ENCODE data around the gene ITPA. TPM values are rescaled to one million over a fixed set of nuclear protein-coding genes. Genes with fewer than 3 reads are reported as not detected.

ITPA gene
- total and polyA plus RNA-seq, 2 of the 13 experiments (the other 11 are each of a cell fraction or from before 2014, with no cell fraction given), result 60.1 to 103 TPM

DNA sequence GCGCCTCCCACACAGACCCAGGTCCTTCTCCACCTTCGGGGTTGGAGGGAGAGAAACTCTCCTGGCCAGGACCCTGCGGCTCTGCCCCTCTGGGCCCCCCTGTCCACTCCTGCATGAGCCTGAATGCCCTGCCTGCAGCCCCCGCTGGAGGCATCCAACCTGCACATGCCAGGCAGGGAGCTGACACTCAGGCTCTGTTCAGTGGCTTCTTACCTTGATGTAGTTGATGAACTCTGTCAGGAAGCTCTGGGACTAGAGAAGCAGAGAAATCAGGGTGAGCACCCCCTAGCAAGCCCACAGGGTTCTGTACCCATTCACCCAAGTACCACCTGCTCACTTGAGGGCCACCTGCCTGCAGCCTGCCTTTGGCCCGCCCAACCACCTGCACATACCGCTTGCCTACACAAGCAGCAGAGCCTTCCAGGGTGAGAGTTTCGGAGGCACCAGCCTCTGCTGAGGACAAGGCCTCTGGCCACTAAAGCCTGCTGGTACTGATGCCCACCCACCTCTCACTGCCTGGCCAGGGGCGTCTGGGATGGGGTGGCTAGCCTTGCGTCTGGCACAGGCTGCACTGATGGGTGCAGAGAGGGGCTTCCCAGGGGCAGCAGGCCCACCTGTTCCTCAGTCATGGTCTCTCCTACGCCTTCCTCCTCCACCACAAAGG lies 14.5 kb upstream of the ITPA start:
- intact Hi-C loops (cut with micrococcal nuclease; ENCODE audit: unreplicated experiment), result no loop called here
- Histone ChIP-seq H3K4me1 (ENCODE audit: insufficient read depth, low read length) (no peaks in the 10 kb centered on the region), H4K20me1 (ENCODE audit: insufficient read depth, low read length) (no peaks in the 10 kb centered on the region), H3K79me2 (ENCODE audit: insufficient read depth, low read length) (no peaks in the 10 kb centered on the region), H3K27ac (ENCODE audit: extremely low read length, insufficient read depth, low read length) (no peak overlapping the region), H3K9ac (ENCODE audit: insufficient read depth, low read depth, low read length) (no peak overlapping the region), H3K9me3 (ENCODE audit: low read length) (no peaks in the 10 kb centered on the region), H2AFZ (ENCODE audit: low read length) (no peak overlapping the region), H3K36me3 (replicated peaks in 1 of 2; ENCODE audit: control insufficient read depth in 1 of 2, insufficient read depth in 2 of 2, low read length in 2 of 2) (peaks cover 63 to 88% of the 10 kb centered on the region in 2 experiments), H3K4me2 (ENCODE audit: low read depth, low read length) (no peak overlapping the region), H3K4me3 (replicated peaks in 1 of 3; ENCODE audit: insufficient read depth in 1 of 3, low read depth in 2 of 3, low read length in 3 of 3) (no peak overlapping the region), H3K27me3 (ENCODE audit: control insufficient read depth in 1 of 2, insufficient read depth in 2 of 2, low read length in 2 of 2) (no peaks in the 10 kb centered on the region)
- DNase-seq (ENCODE audit: low spot score) (no peak), ATAC-seq (no peak), FAIRE-seq (no peak)
- in situ Hi-C loops (cut with HindIII; ENCODE audit: extremely low pct_ligation_motif_present, low pct_unique_long_range_greater_than_20kb), result no loop called here
- CTCF ChIA-PET (ENCODE audit: low intra/inter-chr PET ratio, low total read pairs), result no interaction called here
- POLR2A ChIA-PET, result no interaction called here
- BruUV-seq (replicated peaks), result no TSS peak
- WGBS (ENCODE audit: low lambda C conversion rate), result 98% methylated on average over 9 of the region's 10 CpGs
- TF ChIP-seq NFYB (CRISPR knock-in tag; IDR thresholded peaks at IDR 0.05) (no peak), ZNF451 (CRISPR knock-in tag; IDR thresholded peaks at IDR 0.05) (no peak), ZNF251 (CRISPR knock-in tag; IDR thresholded peaks at IDR 0.05) (no peak), RBM39 (IDR thresholded peaks at IDR 0.05; ENCODE audit: low read depth, low read length, poor library complexity, severe bottlenecking) (no peak), MTF1 (CRISPR knock-in tag; IDR thresholded peaks at IDR 0.05) (no peak), ZNF768 (CRISPR knock-in tag; IDR thresholded peaks at IDR 0.05) (peak; percentile 17; the same call in 1 of the 2 replicates), KAT2B (IDR thresholded peaks at IDR 0.05; ENCODE audit: borderline replicate concordance, low read depth, low read length) (no peak), ZNF652 (CRISPR knock-in tag; IDR thresholded peaks at IDR 0.05; ENCODE audit: borderline replicate concordance, low read depth) (no peak)
- TF ChIP-seq, protein P1, sequence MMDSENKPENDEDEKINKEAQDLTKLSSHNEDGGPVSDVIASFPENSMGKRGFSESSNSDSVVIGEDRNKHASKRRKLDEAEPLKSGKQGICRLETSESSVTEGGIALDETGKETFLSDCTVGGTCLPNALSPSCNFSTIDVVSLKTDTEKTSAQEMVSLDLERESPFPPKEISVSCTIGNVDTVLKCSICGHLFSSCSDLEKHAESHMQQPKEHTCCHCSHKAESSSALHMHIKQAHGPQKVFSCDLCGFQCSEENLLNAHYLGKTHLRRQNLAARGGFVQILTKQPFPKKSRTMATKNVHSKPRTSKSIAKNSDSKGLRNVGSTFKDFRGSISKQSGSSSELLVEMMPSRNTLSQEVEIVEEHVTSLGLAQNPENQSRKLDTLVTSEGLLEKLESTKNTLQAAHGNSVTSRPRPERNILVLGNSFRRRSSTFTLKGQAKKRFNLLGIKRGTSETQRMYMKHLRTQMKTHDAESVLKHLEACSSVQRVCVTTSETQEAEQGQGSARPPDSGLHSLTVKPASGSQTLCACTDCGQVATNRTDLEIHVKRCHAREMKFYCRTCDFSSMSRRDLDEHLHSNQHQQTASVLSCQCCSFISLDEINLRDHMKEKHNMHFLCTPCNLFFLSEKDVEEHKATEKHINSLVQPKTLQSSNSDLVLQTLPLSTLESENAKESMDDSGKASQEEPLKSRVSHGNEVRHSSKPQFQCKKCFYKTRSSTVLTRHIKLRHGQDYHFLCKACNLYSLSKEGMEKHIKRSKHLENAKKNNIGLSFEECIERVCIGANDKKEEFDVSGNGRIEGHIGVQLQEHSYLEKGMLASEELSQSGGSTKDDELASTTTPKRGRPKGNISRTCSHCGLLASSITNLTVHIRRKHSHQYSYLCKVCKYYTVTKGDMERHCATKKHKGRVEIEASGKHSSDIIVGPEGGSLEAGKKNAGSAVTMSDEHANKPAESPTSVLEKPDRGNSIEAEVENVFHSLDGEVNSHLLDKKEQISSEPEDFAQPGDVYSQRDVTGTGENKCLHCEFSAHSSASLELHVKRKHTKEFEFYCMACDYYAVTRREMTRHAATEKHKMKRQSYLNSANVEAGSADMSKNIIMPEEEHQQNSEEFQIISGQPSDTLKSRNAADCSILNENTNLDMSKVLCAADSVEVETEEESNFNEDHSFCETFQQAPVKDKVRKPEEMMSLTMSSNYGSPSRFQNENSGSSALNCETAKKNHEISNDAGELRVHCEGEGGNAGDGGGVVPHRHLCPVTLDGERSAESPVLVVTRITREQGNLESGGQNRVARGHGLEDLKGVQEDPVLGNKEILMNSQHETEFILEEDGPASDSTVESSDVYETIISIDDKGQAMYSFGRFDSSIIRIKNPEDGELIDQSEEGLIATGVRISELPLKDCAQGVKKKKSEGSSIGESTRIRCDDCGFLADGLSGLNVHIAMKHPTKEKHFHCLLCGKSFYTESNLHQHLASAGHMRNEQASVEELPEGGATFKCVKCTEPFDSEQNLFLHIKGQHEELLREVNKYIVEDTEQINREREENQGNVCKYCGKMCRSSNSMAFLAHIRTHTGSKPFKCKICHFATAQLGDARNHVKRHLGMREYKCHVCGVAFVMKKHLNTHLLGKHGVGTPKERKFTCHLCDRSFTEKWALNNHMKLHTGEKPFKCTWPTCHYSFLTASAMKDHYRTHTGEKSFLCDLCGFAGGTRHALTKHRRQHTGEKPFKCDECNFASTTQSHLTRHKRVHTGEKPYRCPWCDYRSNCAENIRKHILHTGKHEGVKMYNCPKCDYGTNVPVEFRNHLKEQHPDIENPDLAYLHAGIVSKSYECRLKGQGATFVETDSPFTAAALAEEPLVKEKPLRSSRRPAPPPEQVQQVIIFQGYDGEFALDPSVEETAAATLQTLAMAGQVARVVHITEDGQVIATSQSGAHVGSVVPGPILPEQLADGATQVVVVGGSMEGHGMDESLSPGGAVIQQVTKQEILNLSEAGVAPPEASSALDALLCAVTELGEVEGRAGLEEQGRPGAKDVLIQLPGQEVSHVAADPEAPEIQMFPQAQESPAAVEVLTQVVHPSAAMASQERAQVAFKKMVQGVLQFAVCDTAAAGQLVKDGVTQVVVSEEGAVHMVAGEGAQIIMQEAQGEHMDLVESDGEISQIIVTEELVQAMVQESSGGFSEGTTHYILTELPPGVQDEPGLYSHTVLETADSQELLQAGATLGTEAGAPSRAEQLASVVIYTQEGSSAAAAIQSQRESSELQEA (CRISPR knock-in tag; IDR thresholded peaks at IDR 0.05; ENCODE audit: not compliant biosample characterization), result no peak
- TF ChIP-seq, protein P2, sequence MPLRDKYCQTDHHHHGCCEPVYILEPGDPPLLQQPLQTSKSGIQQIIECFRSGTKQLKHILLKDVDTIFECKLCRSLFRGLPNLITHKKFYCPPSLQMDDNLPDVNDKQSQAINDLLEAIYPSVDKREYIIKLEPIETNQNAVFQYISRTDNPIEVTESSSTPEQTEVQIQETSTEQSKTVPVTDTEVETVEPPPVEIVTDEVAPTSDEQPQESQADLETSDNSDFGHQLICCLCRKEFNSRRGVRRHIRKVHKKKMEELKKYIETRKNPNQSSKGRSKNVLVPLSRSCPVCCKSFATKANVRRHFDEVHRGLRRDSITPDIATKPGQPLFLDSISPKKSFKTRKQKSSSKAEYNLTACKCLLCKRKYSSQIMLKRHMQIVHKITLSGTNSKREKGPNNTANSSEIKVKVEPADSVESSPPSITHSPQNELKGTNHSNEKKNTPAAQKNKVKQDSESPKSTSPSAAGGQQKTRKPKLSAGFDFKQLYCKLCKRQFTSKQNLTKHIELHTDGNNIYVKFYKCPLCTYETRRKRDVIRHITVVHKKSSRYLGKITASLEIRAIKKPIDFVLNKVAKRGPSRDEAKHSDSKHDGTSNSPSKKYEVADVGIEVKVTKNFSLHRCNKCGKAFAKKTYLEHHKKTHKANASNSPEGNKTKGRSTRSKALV (CRISPR knock-in tag; IDR thresholded peaks at IDR 0.05), result no peak
- TF ChIP-seq, protein P3, sequence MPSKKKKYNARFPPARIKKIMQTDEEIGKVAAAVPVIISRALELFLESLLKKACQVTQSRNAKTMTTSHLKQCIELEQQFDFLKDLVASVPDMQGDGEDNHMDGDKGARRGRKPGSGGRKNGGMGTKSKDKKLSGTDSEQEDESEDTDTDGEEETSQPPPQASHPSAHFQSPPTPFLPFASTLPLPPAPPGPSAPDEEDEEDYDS (CRISPR knock-in tag; IDR thresholded peaks at IDR 0.05), result no peak
- TF ChIP-seq, protein P4, sequence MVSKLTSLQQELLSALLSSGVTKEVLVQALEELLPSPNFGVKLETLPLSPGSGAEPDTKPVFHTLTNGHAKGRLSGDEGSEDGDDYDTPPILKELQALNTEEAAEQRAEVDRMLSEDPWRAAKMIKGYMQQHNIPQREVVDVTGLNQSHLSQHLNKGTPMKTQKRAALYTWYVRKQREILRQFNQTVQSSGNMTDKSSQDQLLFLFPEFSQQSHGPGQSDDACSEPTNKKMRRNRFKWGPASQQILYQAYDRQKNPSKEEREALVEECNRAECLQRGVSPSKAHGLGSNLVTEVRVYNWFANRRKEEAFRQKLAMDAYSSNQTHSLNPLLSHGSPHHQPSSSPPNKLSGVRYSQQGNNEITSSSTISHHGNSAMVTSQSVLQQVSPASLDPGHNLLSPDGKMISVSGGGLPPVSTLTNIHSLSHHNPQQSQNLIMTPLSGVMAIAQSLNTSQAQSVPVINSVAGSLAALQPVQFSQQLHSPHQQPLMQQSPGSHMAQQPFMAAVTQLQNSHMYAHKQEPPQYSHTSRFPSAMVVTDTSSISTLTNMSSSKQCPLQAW (CRISPR knock-in tag; IDR thresholded peaks at IDR 0.05), result no peak

All from HepG2 (cell line).